Measurements from ENCODE around the gene CLK4.

The CLK4 gene

DNA sequence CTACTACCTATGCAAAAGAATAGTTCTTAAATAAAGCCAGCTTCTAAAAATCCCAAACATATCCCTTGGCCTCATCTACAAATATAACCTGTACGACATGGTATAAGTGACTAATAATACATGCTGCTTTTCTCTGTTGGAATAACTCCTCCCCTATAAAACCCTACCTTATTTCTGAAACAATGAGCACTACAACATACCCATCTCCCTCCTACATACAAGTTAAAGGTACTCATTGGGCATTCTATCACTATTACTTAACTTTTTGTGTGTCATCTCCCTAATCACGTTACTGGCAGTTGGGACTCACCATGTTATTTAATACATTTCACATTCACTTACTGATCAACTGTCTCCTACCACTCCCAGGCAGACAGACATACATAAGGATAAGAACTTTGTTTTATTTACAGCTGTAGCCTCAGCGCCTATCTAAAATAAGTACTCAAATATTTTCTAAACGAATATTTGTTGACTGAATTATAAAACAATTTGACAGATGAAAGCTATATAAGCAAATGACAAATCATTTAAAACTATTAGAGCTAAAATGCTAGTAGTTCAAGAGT, 4.1 kb downstream of the CLK4 start:
- no peaks in the 10 kb centered on the region for H3K9me3 ChIP-seq (ENCODE audit: control insufficient read depth in 5 of 5, low read length in 5 of 5)
- H3K27me3 ChIP-seq (ENCODE audit: control insufficient read depth in 5 of 5, insufficient read depth in 4 of 5, low read length in 5 of 5) = no peaks in the 10 kb centered on the region
- H3K4me1 ChIP-seq (ENCODE audit: control insufficient read depth in 5 of 5, insufficient read depth in 5 of 5, low read length in 5 of 5) = peaks cover 6 to 46% (median 40%) of the 10 kb centered on the region in 5 donors
- H3K9ac ChIP-seq (ENCODE audit: low read length in 5 of 5) = peak overlapping the region in 1 of 5 donors; percentile 98
- H3K4me3 ChIP-seq (ENCODE audit: low read depth in 1 of 5, low read length in 5 of 5) = no peak overlapping the region
- H3K27ac ChIP-seq (ENCODE audit: low read depth, low read length) = no peak overlapping the region
- H3K36me3 ChIP-seq (ENCODE audit: control insufficient read depth in 5 of 5, insufficient read depth in 5 of 5, low read length in 5 of 5) = peaks cover 36 to 52% (median 48%) of the 10 kb centered on the region in 5 donors

DNA sequence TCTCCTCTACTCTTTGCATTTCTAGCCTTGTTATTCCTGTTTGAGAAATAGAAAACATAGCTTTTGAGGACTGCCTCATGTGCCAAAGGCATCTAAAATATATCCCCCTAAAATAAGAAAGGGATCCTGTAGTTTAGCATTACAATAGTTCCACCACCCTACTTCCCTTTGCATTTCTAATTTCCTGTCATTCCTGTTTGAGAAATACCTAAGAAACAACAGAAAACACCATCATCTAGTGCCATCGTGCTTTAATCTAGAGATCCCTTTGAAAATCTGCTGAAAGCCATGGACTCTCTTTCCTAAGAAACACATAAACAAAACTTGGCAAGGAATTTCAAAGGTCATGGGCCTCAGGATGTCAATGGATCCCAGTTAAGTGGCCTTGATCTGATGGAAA, 7.5 kb downstream of the CLK4 start:
- H3K9ac ChIP-seq (ENCODE audit: low read length in 5 of 5) = no peak overlapping the region
- peaks cover 2 to 29% (median 21%) of the 10 kb centered on the region in 5 donors for H3K4me1 ChIP-seq (ENCODE audit: control insufficient read depth in 5 of 5, insufficient read depth in 5 of 5, low read length in 5 of 5)
- peaks cover 64 to 82% (median 69%) of the 10 kb centered on the region in 5 donors for H3K36me3 ChIP-seq (ENCODE audit: control insufficient read depth in 5 of 5, insufficient read depth in 5 of 5, low read length in 5 of 5)
- no peak overlapping the region for H3K27ac ChIP-seq (ENCODE audit: low read depth, low read length)
- H3K4me3 ChIP-seq (ENCODE audit: low read depth in 1 of 5, low read length in 5 of 5) = no peak overlapping the region
- no peaks in the 10 kb centered on the region for H3K27me3 ChIP-seq (ENCODE audit: control insufficient read depth in 5 of 5, insufficient read depth in 4 of 5, low read length in 5 of 5)
- no peaks in the 10 kb centered on the region for H3K9me3 ChIP-seq (ENCODE audit: control insufficient read depth in 5 of 5, low read length in 5 of 5)

DNA sequence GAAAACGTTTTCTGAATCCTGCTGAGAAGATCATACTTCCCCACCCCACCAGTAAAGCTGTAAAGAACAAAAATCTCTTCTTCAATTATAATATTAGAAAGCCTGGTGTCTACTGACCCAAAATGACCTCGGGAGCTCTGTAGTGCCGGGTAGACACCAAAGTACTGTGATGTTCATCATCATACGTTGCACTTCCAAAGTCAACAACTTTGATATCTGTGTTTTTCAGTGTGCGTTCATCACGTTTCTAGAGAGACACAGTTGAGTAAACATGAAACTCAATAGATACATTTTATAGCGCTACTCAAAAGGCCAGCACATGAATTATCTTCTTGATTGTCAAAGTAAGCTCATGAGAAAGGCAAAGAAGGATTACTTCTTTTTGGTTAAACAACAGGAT, 14.6 kb downstream of the CLK4 start:
- Histone ChIP-seq H3K27ac (ENCODE audit: low read depth, low read length) (no peak overlapping the region), H3K9me3 (ENCODE audit: control insufficient read depth in 5 of 5, low read length in 5 of 5) (no peaks in the 10 kb centered on the region), H3K27me3 (ENCODE audit: control insufficient read depth in 5 of 5, insufficient read depth in 4 of 5, low read length in 5 of 5) (no peaks in the 10 kb centered on the region), H3K36me3 (ENCODE audit: control insufficient read depth in 5 of 5, insufficient read depth in 5 of 5, low read length in 5 of 5) (peaks cover 56 to 87% (median 78%) of the 10 kb centered on the region in 5 donors), H3K4me3 (ENCODE audit: low read depth in 1 of 5, low read length in 5 of 5) (no peak overlapping the region), H3K4me1 (ENCODE audit: control insufficient read depth in 5 of 5, insufficient read depth in 5 of 5, low read length in 5 of 5) (no peaks in the 10 kb centered on the region), H3K9ac (ENCODE audit: low read length in 5 of 5) (no peak overlapping the region)

DNA sequence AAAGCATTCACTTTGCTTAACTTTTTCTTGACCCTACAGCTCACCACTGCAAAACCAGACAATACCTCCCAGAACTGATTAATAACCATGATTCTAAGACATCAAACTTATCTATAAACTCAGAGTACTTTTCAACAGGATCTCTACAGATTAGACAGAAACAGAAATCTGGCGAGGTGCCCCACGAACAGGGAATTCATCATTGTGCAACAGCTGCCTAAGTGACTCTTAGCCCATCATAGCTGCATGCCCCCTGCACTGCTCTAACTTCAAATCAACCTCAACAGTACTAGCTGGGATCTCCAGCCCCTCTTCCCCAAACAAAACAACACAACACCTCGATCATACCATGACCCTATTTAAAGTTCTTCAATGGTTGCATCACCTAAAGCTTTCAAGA, 20.6 kb downstream of the CLK4 start:
- peak overlapping the region in 1 of 5 donors; percentile 24 for H3K9ac ChIP-seq (ENCODE audit: low read length in 5 of 5)
- H3K4me3 ChIP-seq (ENCODE audit: low read depth in 1 of 5, low read length in 5 of 5) = peak overlapping the region in 1 of 5 donors; percentile 15
- peaks cover 47 to 87% (median 69%) of the 10 kb centered on the region in 5 donors for H3K36me3 ChIP-seq (ENCODE audit: control insufficient read depth in 5 of 5, insufficient read depth in 5 of 5, low read length in 5 of 5)
- peak overlapping the region; percentile 45 for H3K27ac ChIP-seq (ENCODE audit: low read depth, low read length)
- H3K9me3 ChIP-seq (ENCODE audit: control insufficient read depth in 5 of 5, low read length in 5 of 5) = no peaks in the 10 kb centered on the region
- peaks cover 0 to 17% (median 13%) of the 10 kb centered on the region in 5 donors for H3K4me1 ChIP-seq (ENCODE audit: control insufficient read depth in 5 of 5, insufficient read depth in 5 of 5, low read length in 5 of 5)
- H3K27me3 ChIP-seq (ENCODE audit: control insufficient read depth in 5 of 5, insufficient read depth in 4 of 5, low read length in 5 of 5) = no peaks in the 10 kb centered on the region

DNA sequence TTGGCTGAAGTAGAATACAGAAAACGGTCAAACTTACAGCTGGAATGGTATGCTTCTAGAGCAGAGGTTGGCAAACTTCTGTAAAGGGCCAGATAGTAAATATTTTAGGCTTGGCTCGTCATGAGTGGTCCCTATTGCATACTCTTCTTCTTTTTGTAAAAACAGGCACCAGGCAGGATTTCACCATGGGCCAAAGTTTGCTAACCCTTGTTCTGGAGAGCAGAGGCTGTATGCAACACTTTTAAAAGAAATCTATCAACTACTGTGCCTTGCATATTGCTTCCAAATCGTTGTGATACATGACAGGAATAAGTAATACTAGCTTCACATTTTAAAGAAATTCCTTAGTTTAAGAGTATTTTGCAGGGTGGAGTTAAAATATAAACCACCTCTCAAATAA, 21.1 kb downstream of the CLK4 start:
- no peak overlapping the region for H3K4me3 ChIP-seq (ENCODE audit: low read depth in 1 of 5, low read length in 5 of 5)
- peaks cover 0 to 17% (median 13%) of the 10 kb centered on the region in 5 donors for H3K4me1 ChIP-seq (ENCODE audit: control insufficient read depth in 5 of 5, insufficient read depth in 5 of 5, low read length in 5 of 5)
- no peaks in the 10 kb centered on the region for H3K27me3 ChIP-seq (ENCODE audit: control insufficient read depth in 5 of 5, insufficient read depth in 4 of 5, low read length in 5 of 5)
- no peaks in the 10 kb centered on the region for H3K9me3 ChIP-seq (ENCODE audit: control insufficient read depth in 5 of 5, low read length in 5 of 5)
- peak overlapping the region in 1 of 5 donors; percentile 24 for H3K9ac ChIP-seq (ENCODE audit: low read length in 5 of 5)
- peaks cover 48 to 87% (median 65%) of the 10 kb centered on the region in 5 donors for H3K36me3 ChIP-seq (ENCODE audit: control insufficient read depth in 5 of 5, insufficient read depth in 5 of 5, low read length in 5 of 5)
- H3K27ac ChIP-seq (ENCODE audit: low read depth, low read length) = peak overlapping the region; percentile 45

DNA sequence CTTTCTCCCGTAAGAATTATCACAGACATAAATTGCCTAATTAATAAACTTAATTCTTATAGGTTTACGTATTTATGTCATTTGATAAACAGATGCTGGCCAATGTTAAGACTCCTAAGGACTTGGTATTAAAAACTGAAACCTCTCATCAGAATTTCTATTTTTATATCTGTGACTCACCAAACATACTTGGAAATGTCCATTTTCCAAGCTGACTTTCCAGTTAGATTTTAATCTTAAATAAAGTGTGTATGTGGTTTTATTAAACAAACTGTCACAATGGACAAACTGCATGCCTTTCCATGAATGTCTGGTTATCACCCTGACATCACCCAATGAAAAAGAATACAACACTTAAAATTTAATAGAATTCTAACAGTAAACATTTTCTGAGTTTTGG, 24.1 kb downstream of the CLK4 start:
- Histone ChIP-seq H3K9ac (ENCODE audit: low read length in 5 of 5) (no peak overlapping the region), H3K27me3 (ENCODE audit: control insufficient read depth in 5 of 5, insufficient read depth in 4 of 5, low read length in 5 of 5) (no peaks in the 10 kb centered on the region), H3K4me1 (ENCODE audit: control insufficient read depth in 5 of 5, insufficient read depth in 5 of 5, low read length in 5 of 5) (peaks cover 0 to 17% (median 13%) of the 10 kb centered on the region in 5 donors), H3K27ac (ENCODE audit: low read depth, low read length) (no peak overlapping the region), H3K36me3 (ENCODE audit: control insufficient read depth in 5 of 5, insufficient read depth in 5 of 5, low read length in 5 of 5) (peaks cover 42 to 68% (median 49%) of the 10 kb centered on the region in 5 donors), H3K9me3 (ENCODE audit: control insufficient read depth in 5 of 5, low read length in 5 of 5) (no peaks in the 10 kb centered on the region), H3K4me3 (ENCODE audit: low read depth in 1 of 5, low read length in 5 of 5) (no peak overlapping the region)

DNA sequence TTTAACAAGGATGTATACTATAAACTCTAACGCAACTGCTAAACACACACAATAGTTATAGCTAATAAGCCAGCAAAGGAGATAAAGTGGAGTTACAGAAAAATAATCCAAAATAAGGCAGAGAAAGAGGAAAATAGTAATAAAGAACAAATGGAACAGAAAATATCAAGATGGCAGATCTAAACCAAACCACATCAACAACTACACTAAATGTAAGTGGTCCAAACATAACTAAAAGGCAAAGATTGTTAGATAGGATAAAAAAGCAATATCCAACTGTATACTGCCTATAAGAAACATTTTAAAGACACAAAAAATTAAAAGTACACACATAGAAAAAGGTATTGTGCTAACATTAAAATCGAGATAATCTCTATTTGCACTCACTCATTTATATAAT, 31.1 kb downstream of the CLK4 start:
- Histone ChIP-seq H3K9ac (ENCODE audit: low read length in 5 of 5) (no peak overlapping the region), H3K27ac (ENCODE audit: low read depth, low read length) (no peak overlapping the region), H3K4me3 (ENCODE audit: low read depth in 1 of 5, low read length in 5 of 5) (no peak overlapping the region), H3K4me1 (ENCODE audit: control insufficient read depth in 5 of 5, insufficient read depth in 5 of 5, low read length in 5 of 5) (peaks cover 0 to 5% (median 2%) of the 10 kb centered on the region in 5 donors), H3K27me3 (ENCODE audit: control insufficient read depth in 5 of 5, insufficient read depth in 4 of 5, low read length in 5 of 5) (no peaks in the 10 kb centered on the region), H3K9me3 (ENCODE audit: control insufficient read depth in 5 of 5, low read length in 5 of 5) (peaks cover 2 to 19% (median 12%) of the 10 kb centered on the region in 5 donors), H3K36me3 (ENCODE audit: control insufficient read depth in 5 of 5, insufficient read depth in 5 of 5, low read length in 5 of 5) (peaks cover 0 to 10% (median 5%) of the 10 kb centered on the region in 5 donors)

DNA sequence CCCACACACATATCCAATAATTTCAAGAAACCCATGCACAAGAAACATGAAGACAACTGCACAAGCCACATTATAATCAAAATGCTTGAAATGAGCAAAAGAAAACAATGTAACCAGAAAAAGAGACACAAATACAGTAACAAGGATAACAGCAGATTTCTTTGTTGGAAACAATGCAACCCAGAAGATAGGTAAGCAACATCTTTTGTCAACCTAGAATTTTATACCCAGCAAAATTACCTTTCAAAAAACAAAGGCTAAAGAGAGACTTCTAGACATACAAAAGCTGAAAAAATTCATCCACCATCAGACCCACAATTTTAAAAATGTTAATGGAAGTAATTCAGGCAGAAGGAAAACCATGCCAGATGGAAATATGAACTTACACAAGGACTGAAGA, 31.7 kb downstream of the CLK4 start:
- Histone ChIP-seq H3K27me3 (ENCODE audit: control insufficient read depth in 5 of 5, insufficient read depth in 4 of 5, low read length in 5 of 5) (no peaks in the 10 kb centered on the region), H3K4me3 (ENCODE audit: low read depth in 1 of 5, low read length in 5 of 5) (no peak overlapping the region), H3K36me3 (ENCODE audit: control insufficient read depth in 5 of 5, insufficient read depth in 5 of 5, low read length in 5 of 5) (peaks cover 0 to 5% (median 2%) of the 10 kb centered on the region in 5 donors), H3K9me3 (ENCODE audit: control insufficient read depth in 5 of 5, low read length in 5 of 5) (peaks cover 2 to 19% (median 12%) of the 10 kb centered on the region in 5 donors), H3K4me1 (ENCODE audit: control insufficient read depth in 5 of 5, insufficient read depth in 5 of 5, low read length in 5 of 5) (peaks cover 0 to 11% (median 8%) of the 10 kb centered on the region in 5 donors), H3K27ac (ENCODE audit: low read depth, low read length) (no peak overlapping the region), H3K9ac (ENCODE audit: low read length in 5 of 5) (no peak overlapping the region)

DNA sequence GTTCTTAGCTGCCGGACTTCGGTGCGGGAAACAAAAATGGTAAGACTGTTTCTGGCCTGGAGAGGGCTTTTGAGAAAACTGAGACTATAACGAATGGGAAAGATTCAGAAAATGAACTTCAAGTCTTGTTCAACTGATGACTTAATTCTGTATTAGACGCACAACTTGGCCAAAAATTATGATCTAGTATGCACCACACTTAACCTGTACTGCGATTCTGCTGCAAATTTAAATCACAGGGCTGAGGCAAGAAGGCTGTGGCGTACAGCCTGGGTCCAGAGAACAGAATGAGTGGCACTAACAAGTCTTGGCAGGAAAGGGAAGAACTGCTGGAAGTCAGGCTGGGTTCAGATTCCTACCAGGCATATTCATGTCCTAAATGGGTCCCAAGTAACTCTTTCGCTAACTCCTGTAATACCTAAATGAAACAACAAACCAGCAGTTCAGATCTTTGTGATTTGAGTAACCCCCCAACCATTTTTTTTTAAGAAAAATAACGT, 35.9 kb downstream of the CLK4 start:
- Histone ChIP-seq H3K4me3 (ENCODE audit: low read depth in 1 of 5, low read length in 5 of 5) (peak overlapping the region in 3 of 5 donors; percentile 39 to 67 (median 42)), H3K9me3 (ENCODE audit: control insufficient read depth in 5 of 5, low read length in 5 of 5) (peaks cover 2 to 19% (median 12%) of the 10 kb centered on the region in 5 donors), H3K27ac (ENCODE audit: low read depth, low read length) (no peak overlapping the region), H3K4me1 (ENCODE audit: control insufficient read depth in 5 of 5, insufficient read depth in 5 of 5, low read length in 5 of 5) (peaks cover 0 to 19% (median 18%) of the 10 kb centered on the region in 5 donors), H3K36me3 (ENCODE audit: control insufficient read depth in 5 of 5, insufficient read depth in 5 of 5, low read length in 5 of 5) (peaks cover 0 to 2% (median 0%) of the 10 kb centered on the region in 5 donors), H3K9ac (ENCODE audit: low read length in 5 of 5) (no peak overlapping the region), H3K27me3 (ENCODE audit: control insufficient read depth in 5 of 5, insufficient read depth in 4 of 5, low read length in 5 of 5) (peaks cover 8 to 24% (median 22%) of the 10 kb centered on the region in 5 donors)

DNA sequence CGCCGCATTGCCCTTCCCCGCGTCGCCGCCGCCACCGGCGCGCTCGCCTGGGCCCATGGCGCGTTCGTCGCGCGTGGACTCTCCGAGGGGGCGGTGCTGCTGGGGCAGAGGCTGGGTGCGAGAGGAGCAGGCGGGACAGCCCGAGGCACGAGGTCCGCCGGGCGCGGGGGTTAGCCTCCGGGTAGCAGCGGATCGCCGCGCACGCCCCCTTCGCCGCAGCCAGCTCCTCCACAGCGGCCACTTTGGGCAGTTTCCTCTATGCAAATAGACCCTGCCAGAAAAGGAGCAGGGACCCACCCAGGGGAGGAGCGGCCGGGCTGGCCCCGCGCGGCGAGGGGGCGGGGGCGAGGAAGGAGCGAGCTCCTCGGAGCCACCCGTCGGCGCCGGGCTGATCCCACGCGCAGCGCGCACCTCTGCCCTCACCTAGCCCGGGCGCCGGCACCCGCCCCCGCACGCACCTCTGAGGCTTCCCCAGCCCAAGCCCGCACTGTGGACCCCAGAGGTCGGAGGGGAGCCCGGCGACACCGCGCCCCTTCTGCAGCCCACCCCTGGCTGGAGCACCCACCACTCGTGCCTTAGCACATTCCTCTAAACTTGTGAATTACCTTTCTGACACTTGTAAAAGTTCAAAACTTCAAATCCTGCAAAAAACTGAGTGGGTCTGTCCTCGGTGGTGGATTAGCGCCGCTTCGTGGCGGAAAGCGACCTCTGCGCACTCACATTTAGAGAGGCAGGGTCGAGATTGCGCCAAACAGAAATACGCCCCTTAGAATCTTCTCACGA, 36.5 kb downstream of the CLK4 start, which contains the start of gene COL23A1:
TSS of gene COL23A1 (minus strand) at position 253 of the 783 bp plus-strand sequence.
- peak within 1 kb of the TSS in 1 of 5 donors; percentile 26 for H3K9ac ChIP-seq (ENCODE audit: low read length in 5 of 5)
- H3K27me3 ChIP-seq (ENCODE audit: control insufficient read depth in 5 of 5, insufficient read depth in 4 of 5, low read length in 5 of 5) = peaks cover 8 to 28% (median 23%) of the 10 kb centered on the region in 5 donors
- no peak within 1 kb of the TSS for H3K27ac ChIP-seq (ENCODE audit: low read depth, low read length)
- H3K4me1 ChIP-seq (ENCODE audit: control insufficient read depth in 5 of 5, insufficient read depth in 5 of 5, low read length in 5 of 5) = peaks cover 0 to 19% (median 18%) of the 10 kb centered on the region in 5 donors
- peaks cover 0 to 2% (median 0%) of the 10 kb centered on the region in 5 donors for H3K36me3 ChIP-seq (ENCODE audit: control insufficient read depth in 5 of 5, insufficient read depth in 5 of 5, low read length in 5 of 5)
- H3K9me3 ChIP-seq (ENCODE audit: control insufficient read depth in 5 of 5, low read length in 5 of 5) = peaks cover 0 to 12% (median 6%) of the 10 kb centered on the region in 5 donors
- H3K4me3 ChIP-seq (ENCODE audit: low read depth in 1 of 5, low read length in 5 of 5) = peak within 1 kb of the TSS; percentile 39 to 70 (median 55)

Measured in subcutaneous abdominal adipose tissue (tissue), 5 donors.